CD4-positive, alpha-beta memory T cell (primary cell): ENCODE measurements around the gene GIT2. TPM values are rescaled to one million over a fixed set of nuclear protein-coding genes. Genes with fewer than 3 reads are reported as not detected.
"Not testable (repeated sequence)": the region's sequence is repeated elsewhere in the genome, so short reads cannot be mapped to it uniquely, and the experiment has no call there.

Source experiments
- CTCF ChIA-PET: fragments of 350-600 bp; sonication (Branson Sonifier 250); formaldehyde crosslinking; loops from one replicate; lab custom pipeline; 2021; ENCODE audit warnings: inconsistent platforms; ENCODE audit not compliant: partially characterized antibody; lab: Charles Lee
- POLR2A ChIA-PET: fragments of 350-600 bp; sonication (Branson Sonifier 250); formaldehyde crosslinking; loops from one replicate; lab custom pipeline; 2021; ENCODE audit not compliant: partially characterized antibody; lab: Charles Lee
- DNase-seq, 5 donors: peaks; one replicate each; pipeline versions ENCODE4 v3.0.0 to v3.0.0-alpha.2; 2020 to 2022; ENCODE audit warnings: mixed read lengths in 1 of 5
- H3K27ac ChIP-seq: one replicate; pipeline ENCODE4 v1.7.0; 2013; ENCODE audit warnings: low read depth, low read length
- H3K27me3 ChIP-seq: 2 replicates; pipeline ENCODE4 v1.7.0; 2013; ENCODE audit warnings: mild to moderate bottlenecking, low read length, moderate library complexity; ENCODE audit not compliant: insufficient read depth
- H3K36me3 ChIP-seq: 2 replicates; pipeline ENCODE4 v1.7.0; 2013; ENCODE audit warnings: mild to moderate bottlenecking, low read length, moderate library complexity; ENCODE audit not compliant: insufficient read depth
- H3K4me1 ChIP-seq: 2 replicates; pipeline ENCODE4 v1.7.0; 2013; ENCODE audit warnings: mild to moderate bottlenecking, low read length, moderate library complexity; ENCODE audit not compliant: insufficient read depth
- H3K4me3 ChIP-seq, 2 donors: one replicate each; pipeline ENCODE4 v1.7.0; 2013; ENCODE audit warnings: low read length in 2 of 2, mild to moderate bottlenecking in 1 of 2
- H3K9me3 ChIP-seq, 2 donors: one replicate each; pipeline ENCODE4 v1.7.0; 2013; ENCODE audit warnings: low read length in 2 of 2, control low read depth in 1 of 2; ENCODE audit not compliant: control insufficient read depth in 1 of 2
- H3K27ac Mint-ChIP-seq, 7 donors: one replicate each; pipeline ENCODE4 v1.8.0; 2020 to 2021; ENCODE audit warnings: mixed read lengths in 7 of 7, mild to moderate bottlenecking in 6 of 7, inconsistent platforms in 3 of 7, moderate library complexity in 3 of 7
- H3K27me3 Mint-ChIP-seq, 2 donors: one replicate each; pipeline ENCODE4 v1.8.0; 2020 to 2021; ENCODE audit warnings: mixed read lengths in 2 of 2
- H3K36me3 Mint-ChIP-seq, 2 donors: one replicate each; pipeline ENCODE4 v1.8.0; 2020 to 2021; ENCODE audit warnings: mixed read lengths in 2 of 2, inconsistent platforms in 1 of 2, mild to moderate bottlenecking in 1 of 2
- H3K4me1 Mint-ChIP-seq, 4 donors: one replicate each; pipeline ENCODE4 v1.8.0; 2020 to 2021; ENCODE audit warnings: mixed read lengths in 4 of 4, mild to moderate bottlenecking in 1 of 4
- H3K4me3 Mint-ChIP-seq, 8 donors: one replicate each; pipeline ENCODE4 v1.8.0; 2020 to 2021; ENCODE audit warnings: mixed read lengths in 8 of 8, mild to moderate bottlenecking in 7 of 8, moderate library complexity in 6 of 8, inconsistent platforms in 3 of 8
- H3K9me3 Mint-ChIP-seq, 8 donors: one replicate each; pipeline ENCODE4 v1.8.0; 2020 to 2021; ENCODE audit warnings: mixed read lengths in 8 of 8, mild to moderate bottlenecking in 5 of 8, inconsistent platforms in 3 of 8, moderate library complexity in 1 of 8
- intact Hi-C: fragments of 100-400 bp; cut with micrococcal nuclease; formaldehyde crosslinking; loops from one replicate; pipeline ENCODE4 v1.15.1; 2023
- polyA plus RNA-seq, 2 donors: library from polyadenylated mRNA; unstranded; fragments of 300-500 nt; fragmentation: Illumina TruSeq; gene quantifications; one replicate each; pipeline ENCODE4 v1.2.3, GENCODE V29; 2021
- total RNA-seq, 2 experiments: library from RNA; stranded (reverse); gene quantifications; one replicate each; pipeline ENCODE4 v1.2.3, GENCODE V29; 2021

The GIT2 gene
- total and polyA plus RNA-seq, 4 experiments from 2014 or later = 83.1 to 149 (median 118) TPM

GRCh38 chr12:110015132-110015531, 19.0 kb upstream of the GIT2 start:
- H3K4me1 ChIP-seq = peaks cover 42% of the 10 kb centered on the region

GRCh38 chr12:110012659-110013058, 16.5 kb upstream of the GIT2 start:
- no peak overlapping the region for H3K4me3 ChIP-seq
- peaks cover 20% of the 10 kb centered on the region for H3K36me3 ChIP-seq
- H3K4me1 Mint-ChIP-seq = peaks cover 44 to 67% (median 56%) of the 10 kb centered on the region in 4 donors
- no peaks in the 10 kb centered on the region for H3K27me3 Mint-ChIP-seq
- no peaks in the 10 kb centered on the region for H3K9me3 ChIP-seq
- H3K27me3 ChIP-seq = no peaks in the 10 kb centered on the region
- H3K4me1 ChIP-seq = peaks cover 66% of the 10 kb centered on the region
- peaks cover 22 to 51% of the 10 kb centered on the region in 2 donors for H3K36me3 Mint-ChIP-seq
- intact Hi-C loops = no loop called here
- no peak for DNase-seq
- H3K9me3 Mint-ChIP-seq = no peaks in the 10 kb centered on the region
- H3K27ac ChIP-seq = peak overlapping the region; percentile 43
- POLR2A ChIA-PET = interaction anchor here (1.3 to 2.8 kb wide), 4 partner anchors 12 to 45 kb away, joined by 3 to 19 read pairs (median 9); partner anchors contain the start of genes ANKRD13A and GIT2
- H3K4me3 Mint-ChIP-seq = peak overlapping the region in 4 of 8 donors; percentile 55 to 77 (median 72)
- H3K27ac Mint-ChIP-seq = peak overlapping the region; percentile 79 to 97 (median 94)
- CTCF ChIA-PET = interaction anchor here (1.2 to 2.3 kb wide), 8 partner anchors 10 to 167 kb away, joined by 3 to 11 read pairs (median 4); no protein-coding TSS in a partner anchor

More at GRCh38 chr12:110015132-110015531, 19.0 kb upstream of the GIT2 start:
- Mint-ChIP-seq H3K36me3 (peaks cover 35 to 64% of the 10 kb centered on the region in 2 donors), H3K9me3 (no peaks in the 10 kb centered on the region), H3K4me3 (peak overlapping the region in 7 of 8 donors; percentile 32 to 84 (median 60)), H3K27me3 (no peaks in the 10 kb centered on the region), H3K27ac (peak overlapping the region; percentile 61 to 94 (median 84)), H3K4me1 (peaks cover 29 to 43% (median 37%) of the 10 kb centered on the region in 4 donors)
- Histone ChIP-seq H3K4me3 (no peak overlapping the region), H3K27ac (peak overlapping the region; percentile 46), H3K9me3 (no peaks in the 10 kb centered on the region), H3K27me3 (no peaks in the 10 kb centered on the region), H3K36me3 (peaks cover 42% of the 10 kb centered on the region)
- CTCF ChIA-PET = interaction anchor here (0.7 to 1.6 kb wide), 9 partner anchors 16 to 161 kb away, joined by 3 to 5 read pairs (median 3); partner anchors contain the start of genes ANKRD13A and GIT2
- POLR2A ChIA-PET = no interaction called here
- intact Hi-C loops = loop anchor here (1.0 to 5.0 kb wide), 5 partner anchors 68 to 208 kb away; partner anchors contain the start of gene TCHP
- peak in 3 of 5 donors; percentile 45 to 51 (median 45) for DNase-seq

- H3K27ac ChIP-seq = peak overlapping the region; percentile 43
- Mint-ChIP-seq H3K36me3 (peaks cover 22 to 46% of the 10 kb centered on the region in 2 donors), H3K9me3 (no peaks in the 10 kb centered on the region), H3K4me3 (peak overlapping the region; percentile 2 to 89 (median 72)), H3K4me1 (peaks cover 44 to 69% (median 56%) of the 10 kb centered on the region in 4 donors), H3K27ac (peak overlapping the region; percentile 79 to 97 (median 94)), H3K27me3 (no peaks in the 10 kb centered on the region)
- H3K27me3 ChIP-seq = no peaks in the 10 kb centered on the region
- CTCF ChIA-PET = interaction anchor here (1.4 to 2.3 kb wide), 4 partner anchors 9 to 33 kb away, joined by 3 to 11 read pairs (median 4); no protein-coding TSS in a partner anchor
- H3K4me1 ChIP-seq = peaks cover 68% of the 10 kb centered on the region
- peaks cover 16% of the 10 kb centered on the region for H3K36me3 ChIP-seq
- peak in 4 of 5 donors; percentile 35 to 81 (median 44) for DNase-seq
- intact Hi-C loops = no loop called here
- POLR2A ChIA-PET = interaction anchor here (1.3 to 2.8 kb wide), 5 partner anchors 11 to 45 kb away, joined by 3 to 19 read pairs (median 15); partner anchors contain the start of genes ANKRD13A and GIT2
- no peak overlapping the region for H3K4me3 ChIP-seq
- H3K9me3 ChIP-seq = no peaks in the 10 kb centered on the region
Observed at GRCh38 chr12:110012137-110012536, 16.0 kb upstream of the GIT2 start.

- DNase-seq = peak in 3 of 5 donors; percentile 32 to 76 (median 46)
- ChIA-PET CTCF (interaction anchor here (0.8 to 1.7 kb wide), 2 partner anchors 10 to 11 kb away, joined by 3 to 4 read pairs; no protein-coding TSS in a partner anchor), POLR2A (interaction anchor here (0.5 to 2.8 kb wide), 4 partner anchors 12 to 65 kb away, joined by 3 to 19 read pairs (median 12); partner anchors contain the start of genes ANKRD13A and GIT2)
- H3K4me3 ChIP-seq = peak overlapping the region in 1 of 2 donors; percentile 2
- Mint-ChIP-seq H3K4me3 (peak overlapping the region; percentile 70 to 89 (median 78)), H3K27ac (peak overlapping the region; percentile 79 to 97 (median 94)), H3K4me1 (peaks cover 52 to 80% (median 66%) of the 10 kb centered on the region in 4 donors), H3K27me3 (no peaks in the 10 kb centered on the region), H3K9me3 (no peaks in the 10 kb centered on the region), H3K36me3 (peaks cover 18 to 41% of the 10 kb centered on the region in 2 donors)
- H3K9me3 ChIP-seq = no peaks in the 10 kb centered on the region
- intact Hi-C loops = loop anchor here (2.0 kb wide), 1 partner anchor 16 kb away; no protein-coding TSS in a partner anchor
- no peaks in the 10 kb centered on the region for H3K27me3 ChIP-seq
- H3K4me1 ChIP-seq = peaks cover 78% of the 10 kb centered on the region
- H3K36me3 ChIP-seq = peaks cover 13% of the 10 kb centered on the region
- H3K27ac ChIP-seq = peak overlapping the region; percentile 43
Observed at GRCh38 chr12:110010853-110011723, 14.9 kb upstream of the GIT2 start.

GRCh38 chr12:110008681-110009398, 12.7 kb upstream of the GIT2 start:
- H3K4me3 ChIP-seq, H3K27me3 ChIP-seq, H3K9me3 Mint-ChIP-seq, H3K27me3 Mint-ChIP-seq, H3K27ac ChIP-seq, H3K9me3 ChIP-seq, DNase-seq, intact Hi-C loops, CTCF ChIA-PET, POLR2A ChIA-PET: not testable (repeated sequence)
- Mint-ChIP-seq H3K4me3 (peak overlapping the region in 7 of 8 donors; percentile 47 to 78 (median 65)), H3K4me1 (peaks cover 55 to 90% (median 71%) of the 10 kb centered on the region in 4 donors), H3K36me3 (peaks cover 14 to 30% of the 10 kb centered on the region in 2 donors), H3K27ac (peak overlapping the region in 6 of 7 donors; percentile 44 to 94 (median 78))
- Histone ChIP-seq H3K36me3 (peaks cover 13% of the 10 kb centered on the region), H3K4me1 (peaks cover 87% of the 10 kb centered on the region)

GRCh38 chr12:110007881-110008280, 11.7 kb upstream of the GIT2 start:
- no peaks in the 10 kb centered on the region for H3K27me3 ChIP-seq
- CTCF ChIA-PET = no interaction called here
- H3K36me3 ChIP-seq = peaks cover 7% of the 10 kb centered on the region
- H3K9me3 Mint-ChIP-seq = no peaks in the 10 kb centered on the region
- no peaks in the 10 kb centered on the region for H3K27me3 Mint-ChIP-seq
- H3K36me3 Mint-ChIP-seq = peaks cover 15 to 27% of the 10 kb centered on the region in 2 donors
- H3K27ac ChIP-seq = no peak overlapping the region
- peaks cover 95% of the 10 kb centered on the region for H3K4me1 ChIP-seq
- peak overlapping the region in 5 of 7 donors; percentile 4 to 31 (median 13) for H3K27ac Mint-ChIP-seq
- peak overlapping the region; percentile 11 to 78 (median 65) for H3K4me3 Mint-ChIP-seq
- intact Hi-C loops = no loop called here
- DNase-seq = no peak
- no peaks in the 10 kb centered on the region for H3K9me3 ChIP-seq
- POLR2A ChIA-PET = no interaction called here
- H3K4me3 ChIP-seq = no peak overlapping the region
- peaks cover 60 to 98% (median 77%) of the 10 kb centered on the region in 4 donors for H3K4me1 Mint-ChIP-seq
